Measurements from ENCODE around the gene MMD2.

MMD2 gene

DNA sequence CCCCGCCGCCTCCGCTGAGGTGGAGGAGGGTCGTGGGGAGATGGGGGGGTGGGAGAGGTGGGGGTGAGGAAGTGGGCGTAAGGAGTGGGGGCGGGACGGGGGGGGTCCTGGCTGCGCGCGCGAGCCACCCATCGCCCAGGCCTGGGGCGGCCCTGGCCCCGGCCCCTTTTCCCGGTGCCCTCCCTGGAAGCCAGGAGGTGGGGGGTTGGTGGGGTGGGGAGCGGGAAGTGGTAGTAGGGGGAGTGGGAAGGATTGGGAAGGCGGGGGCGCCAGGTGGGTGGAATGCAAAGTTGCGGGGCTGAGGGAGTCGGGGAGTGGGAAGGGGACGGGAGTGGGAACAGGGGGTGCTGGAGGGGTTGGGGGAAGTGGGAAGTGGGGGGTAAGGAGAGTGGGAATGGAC, 319 bp upstream of the MMD2 start:
- peak in 1 of 51 donors; percentile 45 for DNase-seq

DNA sequence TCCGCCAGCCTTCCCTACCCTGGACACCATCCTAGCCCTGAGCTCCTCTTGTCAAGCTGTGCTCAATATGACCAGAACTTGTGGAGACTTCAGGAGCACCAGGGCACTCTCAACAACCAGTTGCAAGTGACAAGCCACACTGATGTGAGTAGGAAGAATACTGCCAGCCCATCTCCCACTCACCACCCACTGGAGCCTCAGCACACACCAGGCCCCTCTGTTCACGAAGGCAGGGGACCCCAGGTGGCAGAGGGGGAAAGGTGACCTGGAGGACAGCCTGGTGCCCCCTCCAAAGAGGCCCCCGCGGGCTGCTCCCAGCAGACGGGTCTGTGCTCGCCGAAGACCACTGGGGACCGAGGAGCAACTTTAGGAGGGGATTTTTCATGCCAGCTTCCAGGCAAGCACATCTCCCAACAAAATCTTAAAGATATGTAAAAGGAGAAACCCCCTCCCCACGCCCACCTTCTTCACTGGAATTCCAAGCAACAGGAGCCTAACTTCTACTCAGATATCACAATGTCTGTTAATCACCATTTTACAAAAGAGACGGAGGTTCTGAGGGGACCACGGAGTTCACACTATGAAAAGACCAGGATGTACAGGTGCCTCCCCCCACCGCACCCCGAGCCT, 1.0 kb downstream of the MMD2 start:
- peak in 7 of 51 donors; percentile 17 to 56 (median 34) for DNase-seq

DNA sequence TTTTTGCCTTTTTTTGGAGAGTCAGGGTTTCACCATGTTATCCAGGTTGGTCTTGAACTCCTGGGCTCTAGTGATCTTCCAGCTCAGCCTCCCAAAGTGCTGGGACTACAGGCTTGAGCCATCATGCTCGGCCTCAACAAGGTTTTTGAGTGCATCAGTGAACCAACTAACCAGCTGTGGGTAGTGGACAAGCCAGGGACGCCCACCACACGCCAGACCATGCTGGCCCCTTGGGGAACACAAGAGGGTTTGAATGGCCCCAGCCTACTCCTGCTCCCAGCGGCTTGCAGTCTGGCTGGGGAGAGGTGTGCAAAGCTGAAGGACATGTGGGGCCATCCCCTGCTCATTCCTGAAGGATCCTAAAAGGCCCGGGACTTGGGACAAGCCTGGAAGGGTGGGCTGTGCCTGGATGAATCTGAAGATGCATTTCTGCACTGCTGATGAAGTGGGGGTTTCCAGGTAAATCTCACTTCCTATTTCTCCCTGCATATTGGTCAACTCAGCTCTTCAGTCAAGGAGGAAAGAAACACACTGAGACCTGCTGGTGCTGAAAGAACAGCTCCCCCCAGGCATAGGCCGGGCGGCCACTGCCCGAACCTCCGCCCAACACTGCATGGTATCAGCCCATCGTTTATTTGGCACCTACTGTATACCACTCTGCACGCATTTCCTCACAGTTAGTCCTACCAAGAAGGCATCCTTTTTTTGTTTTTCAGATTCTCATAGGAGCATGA, 6.9 kb downstream of the MMD2 start:
- no peak for DNase-seq

DNA sequence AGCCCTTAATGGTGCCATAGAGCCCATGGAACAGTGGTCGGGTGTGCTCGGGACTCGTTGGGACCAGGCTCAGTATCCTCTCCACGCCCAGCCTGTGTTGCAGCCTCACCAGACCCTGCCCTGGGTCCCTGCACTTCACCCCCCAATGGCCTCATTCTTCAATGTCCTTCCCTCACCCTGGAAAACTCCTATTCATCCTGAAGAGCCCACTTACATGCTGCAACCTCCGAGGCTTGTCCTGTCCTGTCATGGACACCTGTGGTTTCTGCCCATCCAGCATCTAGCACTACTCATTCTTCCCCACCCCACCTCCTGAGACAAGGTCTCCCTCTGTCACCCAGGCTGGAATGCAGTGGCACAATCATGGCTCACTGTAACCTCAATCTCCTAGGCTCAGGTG, 7.7 kb downstream of the MMD2 start:
- DNase-seq, result no peak

DNA sequence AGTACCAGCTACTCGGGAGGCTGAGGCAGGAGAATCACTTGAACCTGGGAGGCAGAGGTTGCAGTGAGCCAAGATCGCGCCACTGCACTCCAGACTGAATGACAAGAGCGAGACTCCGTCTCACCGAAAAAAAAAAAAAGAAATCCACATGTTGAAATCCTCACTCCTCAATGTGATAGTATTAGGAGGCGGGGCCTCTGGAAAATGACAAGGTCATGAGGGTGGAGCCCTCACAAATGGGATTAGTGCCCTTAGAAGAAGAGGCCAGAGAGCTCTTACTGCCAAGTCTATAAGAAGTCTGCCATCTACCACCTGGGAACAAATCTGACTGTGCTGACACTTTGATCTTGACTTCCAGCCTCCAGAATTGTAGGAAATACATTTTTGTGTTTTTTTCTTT, 10.6 kb downstream of the MMD2 start:
- no peak for DNase-seq

DNA sequence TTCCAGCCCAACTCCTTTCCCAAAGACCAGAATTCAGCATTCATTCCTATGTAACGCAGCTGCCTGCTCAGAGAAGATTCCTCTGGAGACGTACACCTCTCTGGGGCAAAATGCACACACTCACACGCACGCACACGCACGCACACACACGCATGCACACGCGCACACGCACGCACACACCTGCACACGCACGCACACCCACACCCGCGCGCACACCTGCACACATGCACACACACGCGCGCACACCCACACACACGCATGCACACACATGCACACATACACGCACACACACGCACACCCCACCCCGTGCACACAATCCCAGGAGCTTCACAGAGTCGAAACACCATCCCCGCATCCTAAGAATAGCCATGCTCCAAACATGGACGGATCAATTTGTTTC, 13.0 kb downstream of the MMD2 start:
- no peak for DNase-seq

DNA sequence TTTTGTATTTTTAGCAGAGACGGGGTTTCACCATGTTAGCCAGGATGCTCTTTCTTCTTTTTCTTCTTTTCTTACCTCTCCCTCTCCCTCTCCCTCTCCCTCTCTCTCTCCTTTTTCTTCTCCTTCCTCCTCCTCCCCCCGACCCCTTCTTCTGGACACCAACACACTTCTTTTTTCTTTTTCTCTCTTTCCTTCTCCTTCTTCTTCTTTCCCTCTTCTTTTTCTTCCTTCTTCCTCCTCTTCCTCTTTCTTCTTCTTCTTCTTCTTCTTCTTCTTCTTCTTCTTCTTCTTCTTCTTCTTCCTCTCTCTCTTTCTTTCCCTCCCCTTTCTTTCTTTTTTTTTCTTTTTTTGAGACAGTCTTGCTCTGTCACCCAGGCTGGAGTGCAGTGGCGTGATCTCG, 14.0 kb downstream of the MMD2 start:
- no peak for DNase-seq

DNA sequence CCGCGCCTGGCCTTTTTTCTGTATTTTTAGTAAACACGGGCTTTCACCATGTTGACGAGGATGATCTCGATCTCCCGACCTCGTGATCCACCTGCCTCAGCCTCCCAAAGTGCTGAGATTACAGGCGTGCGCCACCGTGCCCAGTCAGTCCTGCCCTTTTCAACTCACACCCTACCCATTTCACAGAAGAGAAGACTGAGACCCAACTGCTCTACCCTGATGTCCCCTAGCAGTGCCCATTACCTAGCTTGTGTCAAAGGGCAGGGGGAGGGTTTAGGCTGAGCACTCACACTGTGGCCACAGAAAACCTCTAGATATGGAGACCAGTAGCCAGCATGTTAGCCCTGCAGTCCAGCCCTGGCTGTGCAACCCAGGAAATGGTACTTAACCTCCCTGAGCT, 15.7 kb downstream of the MMD2 start:
- DNase-seq, result no peak

DNA sequence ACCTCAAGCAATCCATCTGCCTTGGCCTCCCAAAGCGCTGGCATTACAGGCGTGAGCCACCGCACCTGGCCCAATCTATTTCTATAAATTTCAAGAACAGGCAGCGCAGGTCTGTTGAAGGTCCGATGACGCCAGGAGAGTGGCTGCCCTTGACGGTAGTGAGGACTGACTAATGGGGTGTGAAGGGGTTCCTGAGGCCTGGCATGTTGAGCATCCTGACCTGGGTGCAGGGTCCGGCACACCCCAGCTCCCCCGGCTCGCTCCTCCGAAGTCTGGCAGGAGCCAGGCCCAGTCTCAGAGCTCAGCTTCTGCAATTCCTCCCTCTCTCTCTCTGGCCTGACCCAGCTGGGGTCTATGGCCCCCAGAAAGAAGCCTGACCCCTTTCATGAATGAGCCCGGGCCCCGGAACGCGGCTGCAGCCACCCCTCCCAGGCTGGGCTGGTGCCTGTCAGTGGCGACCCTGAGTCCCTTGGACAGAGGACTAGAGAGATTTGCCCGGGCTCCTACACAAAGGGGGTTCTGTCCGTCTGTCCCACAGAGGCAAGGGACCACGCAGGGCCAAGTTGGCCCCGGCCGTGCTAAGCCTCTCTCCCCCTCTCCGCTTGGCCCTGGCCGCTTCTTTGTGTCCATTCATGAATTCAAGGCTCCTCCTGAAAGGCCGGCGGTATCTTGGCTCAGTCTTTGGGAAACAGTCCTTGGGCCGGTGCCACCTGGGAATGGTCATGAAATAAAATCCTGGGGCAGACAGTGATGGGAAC, 18.8 kb downstream of the MMD2 start:
- peak in 48 of 51 donors; percentile 22 to 95 (median 74) for DNase-seq

DNA sequence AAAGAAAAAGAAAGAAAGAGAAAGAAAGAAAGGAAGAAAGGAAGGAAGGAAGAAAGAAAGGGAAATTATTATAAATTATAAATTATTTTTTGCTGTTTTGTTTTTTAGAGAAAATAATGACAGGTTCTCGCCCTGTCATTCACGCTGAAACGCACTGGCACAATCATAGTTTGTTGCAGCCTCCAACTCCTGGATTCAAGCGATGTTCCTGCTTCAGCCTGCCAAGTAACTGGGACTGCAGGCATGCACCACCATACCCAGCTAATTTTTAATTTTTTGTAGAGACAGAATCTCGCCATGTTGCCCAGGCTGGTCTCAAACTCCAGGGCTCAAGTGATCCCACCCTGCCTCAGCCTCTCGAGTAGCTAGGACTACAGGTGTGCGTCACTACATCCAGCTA, 21.6 kb downstream of the MMD2 start:
- peak in 7 of 51 donors; percentile 7 to 32 (median 12) for DNase-seq

DNA sequence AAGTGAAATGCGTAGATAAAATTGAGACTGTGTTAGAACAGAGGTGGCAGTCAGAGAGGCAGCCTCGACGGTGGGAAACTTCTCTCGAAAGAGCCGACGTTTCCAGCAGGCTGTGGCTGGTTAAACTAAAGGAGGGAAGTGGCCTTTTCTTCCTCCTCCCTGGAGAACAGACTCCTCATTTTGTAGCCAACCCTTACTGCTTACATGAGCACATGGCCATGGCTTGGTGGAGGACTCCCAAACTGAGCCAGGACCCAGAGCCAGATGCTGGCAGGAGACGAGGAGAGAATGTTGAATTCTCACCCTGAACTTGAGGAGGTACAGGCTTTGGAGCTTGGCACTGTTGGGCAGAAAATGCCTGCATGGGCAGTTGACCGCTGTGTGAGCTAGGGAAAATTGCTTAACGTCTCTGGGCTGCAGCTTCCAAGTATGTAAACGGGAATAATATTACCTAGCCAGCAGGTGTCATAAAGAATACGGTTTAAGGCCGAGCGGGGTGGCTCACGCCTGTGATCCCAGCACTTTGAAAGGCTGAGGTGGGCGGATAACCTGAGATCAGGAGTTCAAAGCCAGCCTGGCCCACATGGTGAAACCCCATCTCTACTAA, 24.5 kb downstream of the MMD2 start:
- DNase-seq, result peak in 16 of 51 donors; percentile 13 to 64 (median 42)

DNA sequence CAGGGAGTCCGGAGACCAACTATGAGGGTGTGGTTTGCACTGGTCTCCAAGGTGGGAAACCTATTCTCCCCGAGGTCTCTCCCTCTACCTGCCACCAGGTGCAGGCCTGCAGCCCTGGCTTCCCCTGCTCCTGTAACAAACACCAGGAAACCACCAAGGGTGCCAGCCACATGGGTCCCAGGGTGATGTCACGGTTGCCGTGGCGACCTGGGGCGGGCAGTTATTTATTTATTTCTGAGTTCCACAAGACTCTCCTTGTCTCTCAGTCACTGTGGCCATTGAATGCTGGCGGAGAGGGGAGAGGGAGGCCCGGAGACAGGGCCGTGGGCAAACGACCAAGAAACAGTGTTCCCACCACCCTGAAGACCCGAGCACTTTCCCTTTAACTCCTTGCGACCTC, 27.0 kb downstream of the MMD2 start:
- peak in 50 of 51 donors; percentile 10 to 98 (median 84) for DNase-seq

DNA sequence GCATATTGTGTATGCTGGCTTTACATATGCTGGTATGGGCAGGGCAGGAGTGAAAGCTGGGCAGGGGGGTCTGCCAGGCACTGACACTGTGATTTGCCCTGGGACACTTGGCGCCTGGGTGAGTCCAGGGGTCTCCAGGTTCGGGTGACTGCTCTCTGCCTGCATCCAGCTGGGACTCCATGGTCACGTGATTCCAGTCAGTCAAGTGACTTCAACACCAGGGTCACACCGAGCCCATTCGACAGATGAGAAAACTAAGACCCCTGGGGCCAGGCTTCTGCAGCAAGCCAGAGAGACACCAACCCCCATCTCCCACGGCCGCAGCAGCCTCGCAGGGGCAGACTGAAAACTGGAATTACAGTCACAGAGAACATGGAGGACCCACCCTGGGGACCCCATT, 30.0 kb downstream of the MMD2 start:
- DNase-seq, result no peak

DNA sequence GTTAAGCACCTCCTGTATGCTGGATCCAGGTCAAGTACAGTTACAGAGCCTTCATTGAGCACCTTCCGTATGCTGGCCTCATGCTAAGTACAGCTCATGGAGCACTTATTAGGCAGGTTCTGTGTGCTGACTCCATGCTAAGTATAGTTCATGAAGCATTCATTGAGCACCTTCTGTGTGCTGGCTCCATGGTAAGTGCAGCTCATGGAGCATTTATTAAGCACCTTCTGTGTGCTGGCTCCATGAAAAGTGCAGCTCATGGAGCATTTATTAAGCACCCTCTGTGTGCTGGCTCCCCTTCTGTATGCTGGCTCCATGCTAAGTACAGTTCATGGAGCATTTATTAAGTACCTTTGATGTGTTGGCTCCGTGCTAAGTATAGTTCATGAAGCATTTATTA, 30.5 kb downstream of the MMD2 start:
- DNase-seq, result no peak

DNA sequence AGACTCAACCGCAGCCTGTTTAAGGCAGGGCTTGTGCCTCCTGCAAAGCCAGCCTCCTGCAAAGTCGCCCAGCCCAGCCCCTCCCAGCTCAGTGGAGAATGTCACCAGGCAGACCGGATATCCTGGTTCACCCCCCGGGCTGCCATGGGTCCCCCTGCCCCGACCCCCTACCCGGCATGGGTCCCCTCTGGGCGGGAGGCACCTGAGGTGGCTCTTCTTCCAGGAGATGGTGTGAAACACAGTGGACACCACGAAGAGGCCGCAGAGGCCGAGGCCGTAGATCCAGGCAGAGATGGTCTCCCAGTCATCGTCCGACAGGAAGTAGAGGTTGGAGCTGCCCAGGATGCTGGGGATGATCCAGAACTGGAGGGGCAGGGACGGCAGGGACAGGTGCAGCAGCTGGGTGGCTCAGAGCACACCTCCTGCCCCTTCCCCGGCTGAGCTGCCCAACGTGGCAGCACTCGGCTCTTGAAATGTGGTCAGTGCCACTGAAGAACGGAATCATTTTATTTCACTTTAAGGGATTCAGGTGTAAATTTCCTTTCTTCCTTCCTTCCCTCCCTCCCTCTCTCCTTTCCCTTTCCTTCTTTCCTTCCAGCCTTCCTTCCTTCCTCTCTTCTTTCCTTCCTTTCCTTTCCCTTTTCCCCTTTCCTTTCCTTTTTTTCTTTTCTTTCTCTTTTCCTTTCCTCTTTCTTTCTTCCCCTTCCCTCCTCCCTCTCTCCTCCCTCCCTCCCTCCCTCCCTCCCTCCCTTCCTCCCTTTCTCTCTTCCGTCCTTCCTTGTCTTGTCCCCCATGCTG, 38.8 kb downstream of the MMD2 start:
- no peak for DNase-seq

DNA sequence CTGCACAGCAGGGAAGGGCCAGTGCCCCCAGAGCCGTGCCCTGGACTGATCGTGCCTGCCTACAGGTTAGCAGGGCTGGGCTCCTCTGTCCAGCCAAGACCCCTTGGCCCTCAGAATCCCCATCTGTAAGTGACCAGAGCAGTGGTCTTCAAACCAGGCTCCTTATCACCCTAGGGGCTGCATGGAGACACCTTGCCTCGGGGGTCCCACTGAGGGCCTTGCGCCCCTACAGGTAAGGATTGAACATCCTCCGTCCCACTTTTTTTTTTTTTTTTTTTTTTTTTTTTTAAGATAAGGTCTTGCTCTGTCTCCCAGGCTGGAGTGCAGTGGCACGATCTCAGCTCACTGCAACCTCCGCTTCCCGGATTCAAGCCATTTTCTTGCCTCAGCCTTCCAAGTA, 42.9 kb downstream of the MMD2 start:
- DNase-seq, result no peak

DNA sequence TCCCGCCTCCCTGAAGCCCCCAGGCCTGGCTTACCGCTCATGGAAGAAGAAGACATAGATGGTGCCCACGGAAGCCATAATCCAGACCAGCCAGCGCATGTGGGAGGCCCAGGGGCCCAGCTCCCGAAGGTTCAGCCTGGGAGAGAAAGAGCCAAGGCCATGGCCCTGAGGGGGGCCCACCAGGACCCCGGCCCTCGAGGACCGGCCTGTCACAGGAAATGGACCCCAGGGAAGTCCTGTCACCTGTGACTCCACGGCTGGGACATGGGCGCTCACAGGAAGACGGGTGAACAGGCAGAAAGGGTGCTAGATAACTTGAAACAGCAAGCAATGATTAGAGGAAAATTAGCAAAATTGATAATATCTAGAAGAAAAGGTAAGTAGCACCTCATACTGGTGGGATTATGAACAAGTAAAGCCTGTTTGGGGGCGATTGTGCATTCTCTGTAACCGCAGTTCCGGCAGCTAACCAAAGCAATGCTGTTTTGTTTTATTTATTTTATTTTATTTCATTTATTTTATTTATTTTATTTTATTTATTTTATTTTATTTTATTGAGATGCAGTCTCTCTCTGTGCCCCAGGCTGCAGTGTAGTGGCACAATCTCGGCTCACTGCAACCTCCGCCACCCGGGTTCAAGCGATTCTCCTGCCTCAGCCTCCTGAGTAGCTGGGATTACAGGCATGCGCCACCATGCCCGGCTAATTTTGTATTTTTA, 47.7 kb downstream of the MMD2 start:
- DNase-seq, result no peak

DNA sequence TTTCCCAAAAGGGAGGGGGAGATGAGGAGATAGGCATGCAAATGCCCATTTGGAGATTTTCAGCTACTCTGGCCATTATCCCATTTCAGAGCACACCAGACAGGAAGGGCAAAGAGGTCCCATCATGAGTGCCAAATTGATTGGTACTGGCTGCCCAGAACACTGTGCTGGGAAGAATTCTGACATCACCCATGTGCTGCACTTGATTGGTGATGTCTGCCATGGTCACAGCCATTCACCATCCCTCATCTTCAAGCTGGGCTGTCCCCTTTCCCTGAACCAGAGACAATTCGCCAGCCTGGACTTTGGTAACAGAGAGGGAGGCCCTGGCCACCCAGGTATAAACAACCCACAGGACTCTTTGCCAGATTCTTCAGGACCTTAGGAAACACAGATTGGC, 52.3 kb downstream of the MMD2 start:
- DNase-seq, result no peak

DNA sequence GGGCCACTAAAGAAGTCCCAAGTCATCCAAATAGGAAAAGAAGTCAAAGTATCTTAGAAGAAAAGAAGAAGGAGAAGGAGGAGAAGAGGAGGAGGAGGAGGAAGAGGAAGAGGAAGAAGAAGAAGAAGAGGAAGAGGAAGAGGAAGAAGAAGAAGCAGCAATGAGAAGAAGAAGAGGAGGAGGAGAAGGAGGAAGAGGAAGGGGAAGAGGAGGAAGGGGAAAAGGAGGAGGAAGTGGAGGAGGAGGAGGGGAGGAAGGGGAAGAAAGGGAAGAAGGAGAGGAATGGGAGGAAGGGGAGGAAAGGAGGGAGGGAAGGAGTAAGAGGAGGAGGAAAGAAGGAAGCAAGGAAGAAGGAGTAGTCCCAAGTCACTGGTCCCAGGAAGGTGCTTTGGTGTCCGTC, 53.8 kb downstream of the MMD2 start:
- DNase-seq, result no peak

DNA sequence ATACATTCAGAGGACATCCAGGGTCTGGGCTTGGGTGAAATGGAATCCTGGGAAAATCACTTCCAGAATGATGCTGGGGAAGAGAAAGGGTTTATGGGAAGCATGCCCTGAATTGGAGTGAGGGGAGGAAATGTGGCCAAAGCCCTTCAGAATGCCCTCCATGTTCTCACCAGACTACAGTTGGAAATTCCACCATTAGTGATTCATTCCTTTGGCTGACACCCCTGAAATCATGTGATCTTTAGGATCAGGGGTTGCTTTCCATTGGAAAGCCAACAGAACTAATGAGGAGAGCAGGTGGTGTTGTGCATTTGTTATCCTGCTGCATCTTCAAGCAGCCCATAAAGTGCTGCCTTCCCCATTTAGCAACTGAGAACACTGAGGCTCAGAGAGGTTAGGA, 54.6 kb downstream of the MMD2 start:
- no peak for DNase-seq

DNA sequence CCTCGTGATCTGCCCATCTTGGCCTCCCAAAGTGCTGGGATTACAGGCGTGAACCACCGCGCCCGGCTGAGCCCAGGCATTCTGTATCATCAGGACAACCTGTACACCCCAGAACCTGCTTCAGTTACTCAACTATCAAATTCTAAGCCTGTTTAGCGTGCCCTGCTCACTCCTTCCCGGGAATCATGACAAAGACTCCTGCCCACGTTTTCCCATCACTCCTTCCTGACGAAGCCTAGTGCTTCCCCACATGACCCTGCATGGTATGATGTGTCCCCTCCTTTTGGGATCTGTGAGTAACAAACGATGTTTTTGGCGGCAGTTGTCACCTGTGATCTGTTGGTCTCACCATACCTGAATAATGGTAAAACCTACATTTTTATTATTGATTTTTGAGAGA, 63.2 kb downstream of the MMD2 start:
- DNase-seq, result peak in 1 of 51 donors; percentile 8
